HG02642 (cell line): Measurements from ENCODE around the gene FGF2.
A peak's percentile ranks its signal among the peaks of the same experiment; 100 is the strongest.
"Not testable (repeated sequence)": the region's sequence is repeated elsewhere in the genome, so short reads cannot be mapped to it uniquely, and the experiment has no call there.

Experiments
- ATAC-seq: cut with Tn5 transposase; IDR thresholded peaks from one replicate; pipeline ENCODE4 v1.9.1; 2021; ENCODE audit warnings: mild to moderate bottlenecking; ENCODE audit not compliant: unreplicated experiment, poor library complexity

The FGF2 gene

GRCh38 chr4:122811781-122812180, 14.8 kb upstream of the FGF2 start:
- ATAC-seq = not testable (repeated sequence)

- not testable (repeated sequence) for ATAC-seq
These were observed 13.8 kb upstream of the FGF2 start for GRCh38 chr4:122812823-122813222.

GRCh38 chr4:122814426-122814825, 12.2 kb upstream of the FGF2 start:
- ATAC-seq = peak; percentile 97

GRCh38 chr4:122815248-122815647, 11.4 kb upstream of the FGF2 start:
- ATAC-seq = no peak

- ATAC-seq = no peak
These were observed 10.2 kb upstream of the FGF2 start for GRCh38 chr4:122816476-122816875.

- no peak for ATAC-seq
These were observed 6.8 kb upstream of the FGF2 start for GRCh38 chr4:122819708-122820449.

GRCh38 chr4:122821092-122821491, 5.5 kb upstream of the FGF2 start:
- ATAC-seq = no peak

- ATAC-seq = no peak
These were observed 4.2 kb upstream of the FGF2 start for GRCh38 chr4:122822466-122822865.

- ATAC-seq = no peak
These were observed 3.2 kb upstream of the FGF2 start for GRCh38 chr4:122823476-122823875.

GRCh38 chr4:122824616-122825015, 2.0 kb upstream of the FGF2 start:
- no peak for ATAC-seq

GRCh38 chr4:122826079-122826527, 528 bp upstream of the FGF2 start:
- ATAC-seq = no peak

GRCh38 chr4:122827258-122827878, 737 bp downstream of the FGF2 start:
- ATAC-seq = peak; percentile 58

- ATAC-seq = peak; percentile 90
These were observed 1.4 kb downstream of the FGF2 start for GRCh38 chr4:122827879-122828601.

- ATAC-seq = no peak
These were observed 3.9 kb downstream of the FGF2 start for GRCh38 chr4:122830426-122831095.

- ATAC-seq = no peak
These were observed 5.0 kb downstream of the FGF2 start for GRCh38 chr4:122831515-122832196.

GRCh38 chr4:122832732-122833131, 6.1 kb downstream of the FGF2 start:
- ATAC-seq = no peak

- ATAC-seq = no peak
These were observed 7.4 kb downstream of the FGF2 start for GRCh38 chr4:122833999-122834398.

- ATAC-seq = no peak
These were observed 10.3 kb downstream of the FGF2 start for GRCh38 chr4:122836941-122837340.

GRCh38 chr4:122838034-122838433, 11.4 kb downstream of the FGF2 start:
- ATAC-seq = no peak

- no peak for ATAC-seq
These were observed 15.8 kb downstream of the FGF2 start for GRCh38 chr4:122842392-122842791.
